C1 segment of cervical spinal cord (tissue), 14 donors: Measurements from ENCODE around the gene FBXL7.

Source experiments
- DNase-seq, 14 donors: peaks; one replicate each; lab custom pipeline; 2025; lab: John Stamatoyannopoulos, UW

FBXL7 gene

GRCh38 chr5:15762668-15763067 is 262.7 kb downstream of the FBXL7 start:
- no peak for DNase-seq

- DNase-seq, result no peak
These were observed 263.8 kb downstream of the FBXL7 start for GRCh38 chr5:15763754-15764153.

GRCh38 chr5:15768936-15769335 is 269.0 kb downstream of the FBXL7 start:
- DNase-seq, result no peak

- no peak for DNase-seq
These were observed 272.2 kb downstream of the FBXL7 start for GRCh38 chr5:15772131-15772530.

- no peak for DNase-seq
These were observed 274.7 kb downstream of the FBXL7 start for GRCh38 chr5:15774632-15775031.

GRCh38 chr5:15776346-15776745 is 276.4 kb downstream of the FBXL7 start:
- no peak for DNase-seq

- no peak for DNase-seq
These were observed 283.8 kb downstream of the FBXL7 start for GRCh38 chr5:15783734-15784133.

DNA sequence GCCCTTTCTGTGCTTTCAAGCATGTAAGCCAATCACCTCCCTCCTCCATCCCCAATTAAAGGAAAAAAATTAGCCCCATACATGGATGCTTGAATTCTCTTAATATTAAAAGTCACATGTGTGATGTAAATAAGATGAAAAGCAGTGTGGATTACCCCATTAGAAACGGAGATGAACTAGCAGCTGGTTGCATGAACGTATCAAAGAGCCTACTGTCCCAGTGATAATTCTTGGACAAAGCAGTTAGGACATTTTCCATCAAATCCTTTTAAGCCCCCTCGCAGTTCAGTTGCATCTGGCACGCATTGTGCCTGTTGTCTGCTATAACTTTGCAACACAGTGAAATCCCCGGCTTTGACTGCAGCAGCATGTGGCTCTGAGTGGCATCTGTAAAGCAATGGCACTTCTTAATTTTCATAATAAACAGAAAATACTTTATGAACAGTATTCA is 285.6 kb downstream of the FBXL7 start:
- peak in 2 of 14 donors; percentile 27 to 34 for DNase-seq

DNA sequence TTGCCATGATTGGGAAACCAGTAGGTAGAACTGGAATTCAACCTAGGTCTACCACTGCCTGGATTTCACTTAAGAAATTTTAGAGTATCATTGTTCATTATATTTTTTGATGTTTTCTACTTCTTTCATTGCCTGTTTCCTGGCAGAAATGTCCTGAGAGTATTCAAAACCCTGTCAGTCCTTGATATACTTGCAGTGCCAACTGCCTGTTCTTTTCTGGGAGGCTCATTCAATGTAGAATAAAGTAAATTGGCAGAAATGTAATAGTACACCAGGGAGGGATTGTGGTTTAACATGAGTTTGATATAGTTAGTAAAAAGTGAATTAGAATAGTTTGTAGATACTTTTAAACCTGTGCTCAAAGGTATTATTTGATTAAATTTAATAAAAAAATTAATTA is 286.3 kb downstream of the FBXL7 start:
- DNase-seq, result peak in 1 of 14 donors; percentile 34

- DNase-seq, result no peak
These were observed 286.9 kb downstream of the FBXL7 start for GRCh38 chr5:15786884-15787283.

- peak in 1 of 14 donors; percentile 86 for DNase-seq
These were observed 287.7 kb downstream of the FBXL7 start for GRCh38 chr5:15787681-15788080.

GRCh38 chr5:15789642-15790041 is 289.7 kb downstream of the FBXL7 start:
- DNase-seq, result no peak

GRCh38 chr5:15790446-15791018 is 290.6 kb downstream of the FBXL7 start:
- DNase-seq, result no peak

DNA sequence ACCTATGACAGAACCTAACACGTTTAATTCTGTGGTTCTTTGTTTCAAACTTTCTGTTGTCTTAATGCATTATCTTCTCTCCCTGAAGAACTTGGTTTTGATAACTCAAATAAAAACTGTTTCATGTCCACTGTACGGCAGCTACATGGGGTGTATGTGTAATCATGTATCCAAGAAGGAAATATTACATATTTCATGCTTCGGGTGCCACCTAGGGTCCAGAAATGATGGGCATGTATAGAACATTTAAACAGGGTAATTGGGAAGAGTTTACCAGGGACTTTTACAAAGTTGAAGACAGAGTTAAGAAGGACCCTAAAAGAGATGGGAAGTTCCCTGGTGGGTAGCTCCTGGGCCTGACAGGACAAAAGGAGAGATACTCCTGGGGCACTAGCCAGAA is 291.3 kb downstream of the FBXL7 start:
- DNase-seq, result no peak

- DNase-seq, result no peak
These were observed 291.9 kb downstream of the FBXL7 start for GRCh38 chr5:15791859-15792258.

- DNase-seq, result peak in 1 of 14 donors; percentile 71
These were observed 294.3 kb downstream of the FBXL7 start for GRCh38 chr5:15794052-15794985.

- no peak for DNase-seq
These were observed 296.1 kb downstream of the FBXL7 start for GRCh38 chr5:15796096-15796495.

DNA sequence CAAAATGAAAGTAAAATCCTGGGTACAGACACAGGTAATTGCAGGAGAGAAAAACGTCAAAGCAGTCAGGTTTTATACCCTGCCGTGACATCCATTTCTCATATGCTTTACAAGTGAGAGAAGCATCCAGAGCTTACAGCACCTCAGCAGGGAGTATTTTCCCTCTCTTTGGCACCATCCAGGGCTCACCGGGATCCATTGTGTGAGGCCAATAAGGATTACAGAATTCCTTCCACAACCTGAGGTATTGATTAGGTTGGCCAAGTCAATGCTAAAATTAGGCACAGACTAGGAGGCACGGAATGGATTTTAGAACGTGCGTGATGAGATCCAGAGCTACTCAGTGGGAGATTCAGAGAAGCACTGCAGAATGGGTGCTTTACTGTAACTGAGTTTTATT is 296.6 kb downstream of the FBXL7 start:
- DNase-seq, result no peak

GRCh38 chr5:15797116-15797515 is 297.1 kb downstream of the FBXL7 start:
- DNase-seq, result no peak

- DNase-seq, result peak in 3 of 14 donors; percentile 18 to 43 (median 26)
These were observed 298.0 kb downstream of the FBXL7 start for GRCh38 chr5:15798006-15798405.

DNA sequence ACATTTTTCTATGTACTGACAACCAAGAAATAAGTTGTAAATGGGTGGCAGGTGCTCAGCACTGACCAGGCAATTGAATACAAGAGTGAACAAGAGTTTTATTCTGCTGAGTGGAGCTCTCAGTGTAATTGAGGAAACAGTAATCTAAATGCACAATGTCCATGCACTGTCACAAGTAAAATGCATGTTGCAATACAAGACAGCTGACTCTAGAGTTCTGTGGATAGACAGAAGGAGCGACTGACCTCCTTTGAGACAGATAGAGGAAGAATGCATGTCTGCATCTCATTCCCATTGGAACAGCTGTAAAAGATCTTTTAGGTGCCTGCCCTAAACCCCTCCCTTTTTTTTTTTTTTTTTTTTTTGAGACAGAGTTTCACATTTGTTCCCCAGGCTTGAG is 299.0 kb downstream of the FBXL7 start:
- no peak for DNase-seq

DNA sequence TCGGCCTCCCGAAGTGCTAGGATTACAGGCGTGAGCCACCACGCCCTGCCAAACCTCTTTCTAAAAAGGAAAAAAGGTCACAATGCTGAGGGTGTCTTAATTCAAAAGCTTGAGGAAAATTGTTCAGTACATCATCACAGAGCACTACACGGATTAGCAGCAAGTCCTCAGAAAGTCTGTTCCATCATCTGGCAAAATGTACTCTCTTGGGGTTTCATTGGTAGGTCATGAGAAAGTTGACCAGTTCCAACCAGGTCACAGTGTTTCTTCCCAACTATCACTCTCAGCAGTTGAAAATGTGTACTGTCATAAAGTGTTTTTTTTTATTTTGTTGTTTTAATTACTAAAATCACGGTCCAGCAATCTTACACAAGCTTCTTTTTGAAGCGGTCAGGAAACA is 299.6 kb downstream of the FBXL7 start:
- DNase-seq, result no peak

GRCh38 chr5:15803280-15803679 is 303.3 kb downstream of the FBXL7 start:
- DNase-seq, result no peak
